HCT116 (cell line): ENCODE data around the gene RPTOR. TPM values are rescaled to one million over a fixed set of nuclear protein-coding genes. Genes with fewer than 3 reads are reported as not detected.

Experiments
- ATAC-seq: fragments of 200-7000 bp; cut with Tn5 transposase; 2 replicates; pipeline ENCODE4 v1.9.1; 2020; ENCODE audit warnings: mild to moderate bottlenecking, moderate library complexity
- BruUV-seq: library from RNA; stranded (reverse); fragments of 400-500 nt; replicated peaks from 2 replicates; lab custom pipeline; 2021; lab: Mats Ljungman, UMichigan
- CTCF ChIA-PET: fragments of 300-600 bp; sonication (Branson Sonifier 250); formaldehyde crosslinking; loops from one replicate; lab custom pipeline; 2021; ENCODE audit warnings: antibody characterized with exemption; lab: Charles Lee
- POLR2A ChIA-PET: fragments of 300-600, 350-600 bp; sonication (Branson Sonifier 250); formaldehyde crosslinking; loops from one replicate; lab custom pipeline; 2021; ENCODE audit warnings: antibody characterized with exemption; lab: Charles Lee
- RAD21 ChIA-PET, 2 experiments: fragments of 300-600 bp; sonication (Branson Sonifier 250); formaldehyde crosslinking; loops; one replicate each; lab custom pipeline; 2023; ENCODE audit warnings: low total read pairs in 2 of 2; ENCODE audit not compliant: uncharacterized antibody in 2 of 2, unreplicated experiment in 2 of 2, low non-redundant PET in 1 of 2; lab: Charles Lee
- DNase-seq: peaks from one replicate; pipeline ENCODE4 v3.0.0-alpha.2; 2010; ENCODE audit warnings: low read depth, low spot score
- H2AFZ ChIP-seq: fragments of 200-600 bp; shearing (Covaris generic), sonication (generic); 2 replicates; pipeline ENCODE4 v1.6.1; 2017; ENCODE audit warnings: low read depth, mixed run types, mixed read lengths, antibody characterized with exemption, low read length; ENCODE audit not compliant: poor library complexity, severe bottlenecking
- H3K27ac ChIP-seq: 2 replicates; pipeline ENCODE4 v1.5.1; 2012; ENCODE audit warnings: low read depth, low read length
- H3K27me3 ChIP-seq: fragments of 200-600 bp; sonication (generic); 2 replicates; pipeline ENCODE4 v1.6.1; 2016; ENCODE audit warnings: mixed run types, low read length, mixed read lengths; ENCODE audit not compliant: insufficient read depth
- H3K36me3 ChIP-seq, 2 experiments: fragments of 200-500 bp in 1 of 2; fragments of 200-600 bp in 1 of 2; sonication (Bioruptor generic) in 1 of 2; sonication (generic) in 1 of 2; 2 replicates each; pipeline versions ENCODE4 v1.5.1 to v1.6.1; 2014 to 2016; ENCODE audit warnings: low read length in 2 of 2, inconsistent platforms in 1 of 2, mixed read lengths in 1 of 2, mixed run types in 1 of 2; ENCODE audit not compliant: insufficient read depth in 2 of 2, control insufficient read depth in 1 of 2
- H3K4me1 ChIP-seq, 2 experiments: fragments of 200-600 bp in 1 of 2; sonication (generic) in 1 of 2; 2 replicates each; pipeline versions ENCODE4 v1.5.1 to v1.6.1; 2012 to 2017; ENCODE audit warnings: low read length in 2 of 2, inconsistent platforms in 1 of 2, mild to moderate bottlenecking in 1 of 2, mixed read lengths in 1 of 2, mixed run types in 1 of 2, moderate library complexity in 1 of 2; ENCODE audit not compliant: insufficient read depth in 2 of 2, control insufficient read depth in 1 of 2
- H3K4me2 ChIP-seq: fragments of 200-600 bp; sonication (generic); 2 replicates; pipeline ENCODE4 v1.6.1; 2017; ENCODE audit warnings: mixed run types, low read length, mixed read lengths
- H3K4me3 ChIP-seq, 2 experiments: fragments of 200-600 bp in 1 of 2; sonication (generic) in 1 of 2; replicated peaks in 1 of 2; 2 replicates each; pipeline ENCODE4 v1.5.1; 2011 to 2016; ENCODE audit warnings: low read length in 2 of 2, control low read depth in 1 of 2, low read depth in 1 of 2, mild to moderate bottlenecking in 1 of 2, mixed read lengths in 1 of 2, mixed run types in 1 of 2
- H3K79me2 ChIP-seq: fragments of 200-600 bp; sonication (generic); 2 replicates; pipeline ENCODE4 v1.6.1; 2017; ENCODE audit warnings: mild to moderate bottlenecking, mixed run types, low read length, moderate library complexity, mixed read lengths; ENCODE audit not compliant: insufficient read depth
- H3K9ac ChIP-seq: fragments of 200-600 bp; sonication (generic); 2 replicates; pipeline ENCODE4 v1.6.1; 2016; ENCODE audit warnings: low read length, mixed read lengths
- H3K9me2 ChIP-seq: fragments of 200-600 bp; sonication (generic), shearing (Covaris generic); 2 replicates; pipeline ENCODE4 v1.6.1; 2017; ENCODE audit warnings: mixed run types, mild to moderate bottlenecking, moderate library complexity; ENCODE audit not compliant: insufficient read depth
- H3K9me3 ChIP-seq, 2 experiments: fragments of 200-500 bp in 1 of 2; fragments of 200-600 bp in 1 of 2; sonication (Bioruptor generic) in 1 of 2; sonication (generic) in 1 of 2; 2 replicates each; pipeline ENCODE4 v1.6.1; 2014 to 2017; ENCODE audit warnings: low read length in 2 of 2, mixed read lengths in 2 of 2, inconsistent platforms in 1 of 2, low read depth in 1 of 2, mild to moderate bottlenecking in 1 of 2, mixed run types in 1 of 2, moderate library complexity in 1 of 2; ENCODE audit not compliant: control insufficient read depth in 1 of 2, insufficient read depth in 1 of 2
- H4K20me1 ChIP-seq: fragments of 200-600 bp; sonication (generic), shearing (Covaris generic); 2 replicates; pipeline ENCODE4 v1.6.1; 2017; ENCODE audit warnings: mixed run types, mild to moderate bottlenecking, moderate library complexity; ENCODE audit not compliant: insufficient read depth
- CBX3 ChIP-seq: IDR thresholded peaks from 2 replicates; pipeline ENCODE4 v1.6.1; 2012; ENCODE audit warnings: low read depth
- CEBPB ChIP-seq: IDR thresholded peaks from 2 replicates; pipeline ENCODE4 v1.6.1; 2012; ENCODE audit warnings: low read depth
- EGR1 ChIP-seq: IDR thresholded peaks from 2 replicates; pipeline ENCODE4 v1.6.1; 2012; ENCODE audit warnings: low read depth
- EZH2 ChIP-seq: fragments of 200-600 bp; sonication (generic); IDR thresholded peaks from 2 replicates; pipeline ENCODE4 v1.6.1; 2017; ENCODE audit warnings: antibody characterized with exemption, mixed run types
- EZH2phosphoT487 ChIP-seq: fragments of 200-600 bp; IDR thresholded peaks from 2 replicates; pipeline ENCODE4 v1.6.1; 2018; ENCODE audit warnings: antibody characterized with exemption, borderline replicate concordance
- FOSL1 ChIP-seq: IDR thresholded peaks from 2 replicates; pipeline ENCODE4 v1.6.1; 2012; ENCODE audit warnings: low read depth
- JUND ChIP-seq: IDR thresholded peaks from 2 replicates; pipeline ENCODE4 v1.6.1; 2012
- POLR2AphosphoS5 ChIP-seq: IDR thresholded peaks from 2 replicates; pipeline ENCODE4 v1.6.1; 2011; ENCODE audit warnings: mild to moderate bottlenecking, low read depth, low read length, moderate library complexity
- RAD21 ChIP-seq: IDR thresholded peaks from 2 replicates; pipeline ENCODE4 v1.6.1; 2012; ENCODE audit warnings: low read depth, mild to moderate bottlenecking
- SP1 ChIP-seq: IDR thresholded peaks from 2 replicates; pipeline ENCODE4 v1.6.1; 2012; ENCODE audit warnings: low read depth
- SRF ChIP-seq: IDR thresholded peaks from 2 replicates; pipeline ENCODE4 v1.6.1; 2012; ENCODE audit warnings: low read depth
- TCF7L2 ChIP-seq: IDR thresholded peaks from 2 replicates; pipeline ENCODE4 v1.7.0; 2011; ENCODE audit warnings: borderline replicate concordance, inconsistent platforms; ENCODE audit not compliant: insufficient read depth, insufficient read length; ENCODE audit errors: extremely low read depth
- ZFX ChIP-seq: fragments of 450-650 bp; IDR thresholded peaks from 2 replicates; pipeline ENCODE4 v1.6.1; 2017
- ZNF274 ChIP-seq: fragments of 200-500 bp; sonication (Bioruptor generic); IDR thresholded peaks from 2 replicates; pipeline ENCODE4 v1.6.1; 2014; ENCODE audit warnings: mild to moderate bottlenecking, low read depth, low read length, inconsistent platforms
- intact Hi-C: fragments of 100-400 bp; cut with micrococcal nuclease; formaldehyde crosslinking; loops from 2 replicates; pipeline ENCODE4 v1.10.0; 2022
- total RNA-seq: library from RNA; stranded (reverse); gene quantifications from one replicate; pipeline ENCODE4 v1.2.1, GENCODE V29; 2021; ENCODE audit not compliant: unreplicated experiment
- TF ChIP-seq, protein P1 (sequence below): IDR thresholded peaks from 2 replicates; pipeline ENCODE4 v1.6.1; 2011; ENCODE audit warnings: mild to moderate bottlenecking, low read length, moderate library complexity; ENCODE audit not compliant: insufficient replicate concordance; ENCODE audit errors: extremely low read depth
- TF ChIP-seq, protein P2 (sequence below): IDR thresholded peaks from 2 replicates; pipeline ENCODE4 v1.6.1; 2012
- TF ChIP-seq, protein P3 (sequence below): IDR thresholded peaks from 2 replicates; pipeline ENCODE4 v1.6.1; 2012; ENCODE audit warnings: low read depth

The RPTOR gene
- total RNA-seq, 1 experiment from 2014 or later: 69.5 TPM

DNA sequence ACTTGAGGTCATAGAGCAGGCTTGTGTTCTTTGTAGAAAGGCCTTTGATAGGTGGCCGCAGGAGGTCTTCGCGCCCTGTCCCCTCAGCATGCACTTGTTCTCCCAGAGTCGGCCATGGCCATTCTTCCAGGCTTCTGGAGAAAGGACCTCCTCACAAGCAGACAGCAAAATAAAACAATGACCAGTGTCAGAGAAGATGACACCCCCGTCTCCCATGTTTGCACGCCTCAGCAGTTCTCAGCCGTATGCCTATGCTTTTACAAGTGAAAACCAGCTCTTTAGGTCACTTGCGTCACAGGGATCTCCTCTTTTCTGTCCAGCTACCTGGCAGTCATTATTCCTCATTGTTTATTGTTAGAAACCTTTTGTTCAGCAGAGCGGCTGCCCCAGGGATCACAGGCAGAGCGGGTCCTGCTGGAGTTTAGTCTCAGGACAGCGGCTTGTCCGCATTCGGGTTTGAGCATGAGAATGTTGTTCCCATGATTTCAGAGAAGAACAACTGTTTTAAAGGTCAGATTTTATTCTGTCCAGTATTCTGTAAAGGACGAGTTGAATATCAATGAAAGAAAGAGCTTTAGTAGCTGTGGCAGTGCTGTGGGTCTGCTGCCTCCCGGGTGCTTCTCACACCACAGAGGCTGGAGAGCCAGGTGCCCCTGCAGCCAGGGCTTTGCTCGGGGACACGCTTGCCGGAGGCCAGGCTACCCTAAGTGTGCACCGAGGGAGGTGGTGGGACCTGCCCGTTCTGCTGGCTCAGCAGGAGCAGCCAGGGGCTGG, 123.9 kb downstream of the RPTOR start:
- BruUV-seq: no TSS peak
- Histone ChIP-seq H3K9ac (no peak overlapping the region), H2AFZ (no peak overlapping the region), H3K4me3 (no peak overlapping the region), H3K4me2 (no peak overlapping the region), H3K9me3 (no peaks in the 10 kb centered on the region), H3K36me3 (no peaks in the 10 kb centered on the region), H3K27ac (no peak overlapping the region), H3K79me2 (peaks cover 80% of the 10 kb centered on the region), H3K27me3 (no peaks in the 10 kb centered on the region)
- DNase-seq: no peak
- ChIA-PET RAD21 (no interaction called here), POLR2A (no interaction called here), CTCF (interaction anchor here (1.3 kb wide), 1 partner anchor 19 kb away, joined by 5 read pairs; no protein-coding TSS in a partner anchor)
- no peak for ATAC-seq
- intact Hi-C loops: no loop called here
- no peak for TF ChIP-seq SP1
- TF ChIP-seq CBX3: no peak
- no peak for TF ChIP-seq JUND
- TF ChIP-seq EGR1: no peak
- TF ChIP-seq POLR2AphosphoS5: no peak
- no peak for TF ChIP-seq ZNF274
- TF ChIP-seq RAD21: no peak
- TF ChIP-seq, protein P1, sequence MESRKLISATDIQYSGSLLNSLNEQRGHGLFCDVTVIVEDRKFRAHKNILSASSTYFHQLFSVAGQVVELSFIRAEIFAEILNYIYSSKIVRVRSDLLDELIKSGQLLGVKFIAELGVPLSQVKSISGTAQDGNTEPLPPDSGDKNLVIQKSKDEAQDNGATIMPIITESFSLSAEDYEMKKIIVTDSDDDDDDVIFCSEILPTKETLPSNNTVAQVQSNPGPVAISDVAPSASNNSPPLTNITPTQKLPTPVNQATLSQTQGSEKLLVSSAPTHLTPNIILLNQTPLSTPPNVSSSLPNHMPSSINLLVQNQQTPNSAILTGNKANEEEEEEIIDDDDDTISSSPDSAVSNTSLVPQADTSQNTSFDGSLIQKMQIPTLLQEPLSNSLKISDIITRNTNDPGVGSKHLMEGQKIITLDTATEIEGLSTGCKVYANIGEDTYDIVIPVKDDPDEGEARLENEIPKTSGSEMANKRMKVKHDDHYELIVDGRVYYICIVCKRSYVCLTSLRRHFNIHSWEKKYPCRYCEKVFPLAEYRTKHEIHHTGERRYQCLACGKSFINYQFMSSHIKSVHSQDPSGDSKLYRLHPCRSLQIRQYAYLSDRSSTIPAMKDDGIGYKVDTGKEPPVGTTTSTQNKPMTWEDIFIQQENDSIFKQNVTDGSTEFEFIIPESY: no peak
- TF ChIP-seq, protein P2, sequence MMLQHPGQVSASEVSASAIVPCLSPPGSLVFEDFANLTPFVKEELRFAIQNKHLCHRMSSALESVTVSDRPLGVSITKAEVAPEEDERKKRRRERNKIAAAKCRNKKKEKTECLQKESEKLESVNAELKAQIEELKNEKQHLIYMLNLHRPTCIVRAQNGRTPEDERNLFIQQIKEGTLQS: no peak
- TF ChIP-seq, protein P3, sequence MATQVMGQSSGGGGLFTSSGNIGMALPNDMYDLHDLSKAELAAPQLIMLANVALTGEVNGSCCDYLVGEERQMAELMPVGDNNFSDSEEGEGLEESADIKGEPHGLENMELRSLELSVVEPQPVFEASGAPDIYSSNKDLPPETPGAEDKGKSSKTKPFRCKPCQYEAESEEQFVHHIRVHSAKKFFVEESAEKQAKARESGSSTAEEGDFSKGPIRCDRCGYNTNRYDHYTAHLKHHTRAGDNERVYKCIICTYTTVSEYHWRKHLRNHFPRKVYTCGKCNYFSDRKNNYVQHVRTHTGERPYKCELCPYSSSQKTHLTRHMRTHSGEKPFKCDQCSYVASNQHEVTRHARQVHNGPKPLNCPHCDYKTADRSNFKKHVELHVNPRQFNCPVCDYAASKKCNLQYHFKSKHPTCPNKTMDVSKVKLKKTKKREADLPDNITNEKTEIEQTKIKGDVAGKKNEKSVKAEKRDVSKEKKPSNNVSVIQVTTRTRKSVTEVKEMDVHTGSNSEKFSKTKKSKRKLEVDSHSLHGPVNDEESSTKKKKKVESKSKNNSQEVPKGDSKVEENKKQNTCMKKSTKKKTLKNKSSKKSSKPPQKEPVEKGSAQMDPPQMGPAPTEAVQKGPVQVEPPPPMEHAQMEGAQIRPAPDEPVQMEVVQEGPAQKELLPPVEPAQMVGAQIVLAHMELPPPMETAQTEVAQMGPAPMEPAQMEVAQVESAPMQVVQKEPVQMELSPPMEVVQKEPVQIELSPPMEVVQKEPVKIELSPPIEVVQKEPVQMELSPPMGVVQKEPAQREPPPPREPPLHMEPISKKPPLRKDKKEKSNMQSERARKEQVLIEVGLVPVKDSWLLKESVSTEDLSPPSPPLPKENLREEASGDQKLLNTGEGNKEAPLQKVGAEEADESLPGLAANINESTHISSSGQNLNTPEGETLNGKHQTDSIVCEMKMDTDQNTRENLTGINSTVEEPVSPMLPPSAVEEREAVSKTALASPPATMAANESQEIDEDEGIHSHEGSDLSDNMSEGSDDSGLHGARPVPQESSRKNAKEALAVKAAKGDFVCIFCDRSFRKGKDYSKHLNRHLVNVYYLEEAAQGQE: no peak
- no peak for TF ChIP-seq ZFX
- no peak for TF ChIP-seq EZH2
- TF ChIP-seq EZH2phosphoT487: no peak
- TF ChIP-seq SRF: no peak
- no peak for TF ChIP-seq CEBPB
- no peak for TF ChIP-seq FOSL1
- no peak for TF ChIP-seq TCF7L2
- TF ChIP-seq, all 23 proteins: peak for 0
- peaks cover 23% of the 10 kb centered on the region; the same call in 1 of the 2 replicates for H4K20me1 ChIP-seq
- H3K4me1 ChIP-seq: peaks cover 0 to 19% of the 10 kb centered on the region in 2 experiments; a peak in 1 of 4 replicates
- H3K9me2 ChIP-seq: no peaks in the 10 kb centered on the region
